Prostate gland (tissue), 2 donors: ENCODE data around the gene NEDD4L. TPM values are rescaled to one million over a fixed set of nuclear protein-coding genes. Genes with fewer than 3 reads are reported as not detected.

Source experiments
- DNase-seq: peaks from one replicate; pipeline ENCODE4 v3.0.0-alpha.2; 2019; ENCODE audit warnings: low spot score
- H3K27ac ChIP-seq, 2 donors: fragments of 200-600 bp; sonication (generic); 2 replicates each; pipeline ENCODE4 v1.5.1; 2017 to 2019
- H3K27me3 ChIP-seq: fragments of 200-600 bp; sonication (generic); replicated peaks from 2 replicates; pipeline ENCODE4 v1.5.1; 2019; ENCODE audit not compliant: insufficient read depth
- H3K36me3 ChIP-seq, 2 donors: fragments of 200-600 bp; sonication (generic); 1 replicate in 1 of 2; 2 replicates in 1 of 2; pipeline versions ENCODE4 v1.5.1 to v1.8.1; 2017 to 2019
- H3K4me1 ChIP-seq: fragments of 200-600 bp; sonication (generic); replicated peaks from 2 replicates; pipeline ENCODE4 v1.5.1; 2019
- H3K4me3 ChIP-seq, 2 donors: fragments of 200-600 bp; sonication (generic); 2 replicates each; pipeline ENCODE4 v1.5.1; 2017 to 2019
- H3K9me3 ChIP-seq: fragments of 200-600 bp; sonication (generic); 2 replicates; pipeline ENCODE4 v1.5.1; 2017
- POLR2A ChIP-seq: fragments of 450-650 bp; IDR thresholded peaks from one replicate; pipeline ENCODE4 v1.6.1; 2016; ENCODE audit warnings: antibody characterized with exemption, mild to moderate bottlenecking
- POLR2AphosphoS5 ChIP-seq: sonication (generic); formaldehyde crosslinking; IDR thresholded peaks from one replicate; pipeline ENCODE4 v1.6.1; 2017; ENCODE audit warnings: antibody characterized with exemption
- WGBS: methylation state at CpG from one replicate; pipeline ENCODE4 v1.1.5; 2018; 5-methylcytosine and 5-hydroxymethylcytosine counted together
- intact Hi-C: fragments of 100-400 bp; cut with DNase I; formaldehyde crosslinking; loops from one replicate; pipeline ENCODE4 v1.14.2; 2022
- total RNA-seq, 2 donors: library from RNA; depleted of rRNA; stranded (reverse); fragments of >200 nt; gene quantifications; one replicate each; pipeline ENCODE4 v1.1.0, GENCODE V29; 2016
- TF ChIP-seq, protein P1 (sequence below), 4 experiments: fragments of 200-600 bp in 2 of 4; fragments of 450-650 bp in 2 of 4; sonication (generic) in 2 of 4; IDR thresholded peaks; 1 replicate in 3 of 4; 2 replicates in 1 of 4; pipeline ENCODE4 v1.5.1; 2016 to 2019; ENCODE audit warnings: antibody characterized with exemption in 4 of 4, mild to moderate bottlenecking in 2 of 4, moderate library complexity in 2 of 4

Gene NEDD4L
- total RNA-seq, 2 donors from 2014 or later = 280 to 420 TPM

- intact Hi-C loops = no loop called here
- Histone ChIP-seq H3K36me3 (no peaks in the 10 kb centered on the region), H3K4me3 (no peak overlapping the region), H3K27me3 (no peaks in the 10 kb centered on the region), H3K4me1 (no peaks in the 10 kb centered on the region), H3K27ac (no peak overlapping the region), H3K9me3 (no peaks in the 10 kb centered on the region)
- WGBS = 73% methylated on average over 6 of the region's 6 CpGs
- TF ChIP-seq POLR2AphosphoS5 (no peak), POLR2A (no peak)
- TF ChIP-seq, protein P1, sequence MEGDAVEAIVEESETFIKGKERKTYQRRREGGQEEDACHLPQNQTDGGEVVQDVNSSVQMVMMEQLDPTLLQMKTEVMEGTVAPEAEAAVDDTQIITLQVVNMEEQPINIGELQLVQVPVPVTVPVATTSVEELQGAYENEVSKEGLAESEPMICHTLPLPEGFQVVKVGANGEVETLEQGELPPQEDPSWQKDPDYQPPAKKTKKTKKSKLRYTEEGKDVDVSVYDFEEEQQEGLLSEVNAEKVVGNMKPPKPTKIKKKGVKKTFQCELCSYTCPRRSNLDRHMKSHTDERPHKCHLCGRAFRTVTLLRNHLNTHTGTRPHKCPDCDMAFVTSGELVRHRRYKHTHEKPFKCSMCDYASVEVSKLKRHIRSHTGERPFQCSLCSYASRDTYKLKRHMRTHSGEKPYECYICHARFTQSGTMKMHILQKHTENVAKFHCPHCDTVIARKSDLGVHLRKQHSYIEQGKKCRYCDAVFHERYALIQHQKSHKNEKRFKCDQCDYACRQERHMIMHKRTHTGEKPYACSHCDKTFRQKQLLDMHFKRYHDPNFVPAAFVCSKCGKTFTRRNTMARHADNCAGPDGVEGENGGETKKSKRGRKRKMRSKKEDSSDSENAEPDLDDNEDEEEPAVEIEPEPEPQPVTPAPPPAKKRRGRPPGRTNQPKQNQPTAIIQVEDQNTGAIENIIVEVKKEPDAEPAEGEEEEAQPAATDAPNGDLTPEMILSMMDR (IDR thresholded peaks at IDR 0.05) = no peak
- no peak for DNase-seq
Observed at GRCh38 chr18:58110398-58110797, 66.4 kb downstream of the NEDD4L start.

- H3K4me1 ChIP-seq = no peaks in the 10 kb centered on the region
- H3K27me3 ChIP-seq = no peaks in the 10 kb centered on the region
- intact Hi-C loops = no loop called here
- H3K27ac ChIP-seq = no peak overlapping the region
- TF ChIP-seq POLR2A (no peak), POLR2AphosphoS5 (no peak)
- TF ChIP-seq, protein P1 (IDR thresholded peaks at IDR 0.05) = no peak
- no peak for DNase-seq
- no peak overlapping the region for H3K4me3 ChIP-seq
- H3K9me3 ChIP-seq = no peaks in the 10 kb centered on the region
- no peaks in the 10 kb centered on the region for H3K36me3 ChIP-seq
- 100% methylated on average over 1 of the region's 1 CpG for WGBS
Observed at GRCh38 chr18:58112174-58112573, 68.1 kb downstream of the NEDD4L start.

GRCh38 chr18:58113337-58113736 lies 69.3 kb downstream of the NEDD4L start:
- intact Hi-C loops = no loop called here
- DNase-seq = no peak
- no peaks in the 10 kb centered on the region for H3K9me3 ChIP-seq
- TF ChIP-seq, protein P1 (IDR thresholded peaks at IDR 0.05) = no peak
- TF ChIP-seq POLR2AphosphoS5 = no peak
- no peak for TF ChIP-seq POLR2A
- no peak overlapping the region for H3K4me3 ChIP-seq
- H3K36me3 ChIP-seq = no peaks in the 10 kb centered on the region
- H3K4me1 ChIP-seq = no peaks in the 10 kb centered on the region
- H3K27me3 ChIP-seq = no peaks in the 10 kb centered on the region
- WGBS = 96% methylated on average over 3 of the region's 3 CpGs
- no peak overlapping the region for H3K27ac ChIP-seq

DNA sequence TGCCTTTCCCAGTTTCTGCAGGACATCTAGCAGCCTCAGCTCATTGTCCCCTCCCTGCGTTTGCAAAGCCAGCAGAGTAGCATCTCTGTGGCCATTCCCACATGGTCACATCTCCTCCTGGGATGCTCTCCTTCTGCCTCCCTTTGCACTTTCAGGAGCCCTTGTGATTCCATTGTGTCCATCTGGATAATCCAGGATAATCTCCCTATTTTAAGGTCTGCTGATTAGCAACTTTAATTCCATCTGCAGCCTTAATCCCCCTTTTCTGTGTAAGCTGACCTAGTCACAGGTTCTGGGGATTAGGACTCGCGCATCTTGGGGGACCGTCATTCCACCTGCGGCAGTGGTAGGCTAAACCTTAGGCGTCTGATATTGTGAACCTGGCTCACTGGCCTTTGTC lies 70.7 kb downstream of the NEDD4L start:
- Histone ChIP-seq H3K27ac (no peak overlapping the region), H3K9me3 (no peaks in the 10 kb centered on the region), H3K27me3 (no peaks in the 10 kb centered on the region), H3K4me1 (no peaks in the 10 kb centered on the region), H3K4me3 (no peak overlapping the region), H3K36me3 (no peaks in the 10 kb centered on the region)
- intact Hi-C loops = no loop called here
- WGBS = 99% methylated on average over 6 of the region's 6 CpGs
- no peak for DNase-seq
- TF ChIP-seq, protein P1 (IDR thresholded peaks at IDR 0.05) = no peak
- no peak for TF ChIP-seq POLR2AphosphoS5
- TF ChIP-seq POLR2A = no peak

DNA sequence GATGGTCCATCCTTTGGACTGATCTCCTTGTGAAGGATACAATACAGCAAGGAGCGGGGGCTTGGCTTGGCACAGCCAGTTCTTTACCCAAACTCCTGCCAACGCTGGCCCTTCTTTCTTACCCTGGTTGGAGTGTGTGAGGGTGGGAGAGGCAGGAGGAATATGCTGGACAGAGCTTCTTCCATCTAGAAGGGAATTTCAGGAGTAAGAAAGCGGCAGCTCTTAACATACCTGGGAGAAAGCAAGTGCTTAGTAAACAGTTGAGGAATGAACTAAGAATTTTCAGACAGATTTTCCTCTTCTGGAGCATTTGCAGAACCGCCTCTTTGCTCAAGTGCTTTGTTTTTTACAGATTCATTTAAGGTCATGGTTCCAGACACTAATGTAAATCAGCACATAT lies 72.8 kb downstream of the NEDD4L start:
- Histone ChIP-seq H3K9me3 (no peaks in the 10 kb centered on the region), H3K36me3 (no peaks in the 10 kb centered on the region), H3K4me1 (no peaks in the 10 kb centered on the region), H3K27me3 (no peaks in the 10 kb centered on the region), H3K27ac (no peak overlapping the region), H3K4me3 (no peak overlapping the region)
- no peak for DNase-seq
- TF ChIP-seq, protein P1 (IDR thresholded peaks at IDR 0.05) = no peak
- TF ChIP-seq POLR2AphosphoS5 (no peak), POLR2A (no peak)
- intact Hi-C loops = no loop called here
- WGBS = 79% methylated on average over 4 of the region's 4 CpGs
